HEK293 (cell line): ENCODE results near the gene ABCB4.
"Not testable (repeated sequence)": the region's sequence is repeated elsewhere in the genome, so short reads cannot be mapped to it uniquely, and the experiment has no call there.

ENCODE experiments used
- CTCF ChIA-PET: fragments of 350-600 bp; formaldehyde crosslinking; extraction: SDS; loops from one replicate; lab custom pipeline; 2021; ENCODE audit warnings: antibody characterized with exemption; lab: Yijun Ruan, JAX
- POLR2A ChIA-PET: fragments of 300-600 bp; formaldehyde crosslinking; extraction: SDS; loops from one replicate; lab custom pipeline; 2020; ENCODE audit warnings: antibody characterized with exemption, inconsistent platforms; lab: Yijun Ruan, JAX
- H3K27ac ChIP-seq: fragments of 200-500 bp; sonication (Bioruptor generic); 2 replicates; pipeline ENCODE4 v1.5.1; 2014; ENCODE audit warnings: low read depth, low read length, control low read depth, inconsistent platforms; ENCODE audit errors: extremely low read depth
- H3K36me3 ChIP-seq, 2 experiments: fragments of 200-500 bp in 1 of 2; sonication (Bioruptor generic) in 1 of 2; 1 replicate in 1 of 2; 2 replicates in 1 of 2; pipeline ENCODE4 v1.5.1; 2014 to 2017; ENCODE audit warnings: inconsistent platforms in 2 of 2, low read length in 2 of 2; ENCODE audit not compliant: control insufficient read depth in 2 of 2, insufficient read depth in 1 of 2
- H3K4me1 ChIP-seq: fragments of 200-500 bp; sonication (Bioruptor generic); 2 replicates; pipeline ENCODE4 v1.5.1; 2014; ENCODE audit warnings: mild to moderate bottlenecking, low read length, inconsistent platforms; ENCODE audit not compliant: control insufficient read depth, insufficient read depth
- H3K4me3 ChIP-seq: 2 replicates; pipeline ENCODE4 v1.5.1; 2011; ENCODE audit warnings: low read depth, mild to moderate bottlenecking, control low read depth, low read length, moderate library complexity
- H3K9me3 ChIP-seq: fragments of 200-500 bp; sonication (Bioruptor generic); 2 replicates; pipeline ENCODE4 v1.5.1; 2014; ENCODE audit warnings: low read depth, low read length, inconsistent platforms; ENCODE audit not compliant: control insufficient read depth, insufficient read depth
- ZBTB11 ChIP-seq: fragments of 450-650 bp; formaldehyde crosslinking; conservative IDR thresholded peaks from 2 replicates; pipeline ENCODE4 v1.5.1; 2016; ENCODE audit warnings: low read depth, missing biosample characterization, missing genetic modification characterization
- ZBTB8A ChIP-seq: fragments of 450-650 bp; formaldehyde crosslinking; IDR thresholded peaks from 2 replicates; pipeline ENCODE4 v1.5.1; 2016; ENCODE audit warnings: missing biosample characterization, missing genetic modification characterization
- ZNF140 ChIP-seq: fragments of 450-650 bp; formaldehyde crosslinking; IDR thresholded peaks from 2 replicates; pipeline ENCODE4 v1.5.1; 2016; ENCODE audit warnings: missing biosample characterization, missing genetic modification characterization
- ZNF146 ChIP-seq: fragments of 450-650 bp; formaldehyde crosslinking; IDR thresholded peaks from 2 replicates; pipeline ENCODE4 v1.5.1; 2016; ENCODE audit warnings: missing biosample characterization, missing genetic modification characterization
- ZNF202 ChIP-seq: fragments of 450-650 bp; formaldehyde crosslinking; IDR thresholded peaks from 2 replicates; pipeline ENCODE4 v1.5.1; 2016; ENCODE audit warnings: missing biosample characterization, missing genetic modification characterization, borderline replicate concordance
- ZNF266 ChIP-seq: fragments of 450-650 bp; formaldehyde crosslinking; IDR thresholded peaks from 2 replicates; pipeline ENCODE4 v1.5.1; 2016; ENCODE audit warnings: missing biosample characterization, missing genetic modification characterization, low read depth
- ZNF292 ChIP-seq: fragments of 450-650 bp; formaldehyde crosslinking; IDR thresholded peaks from 2 replicates; pipeline ENCODE4 v1.5.1; 2016; ENCODE audit warnings: low read depth, missing biosample characterization, missing genetic modification characterization, borderline replicate concordance
- ZNF341 ChIP-seq: fragments of 450-650 bp; formaldehyde crosslinking; IDR thresholded peaks from 2 replicates; pipeline ENCODE4; 2016; ENCODE audit warnings: low read depth, missing biosample characterization, missing genetic modification characterization
- ZNF394 ChIP-seq: fragments of 450-650 bp; formaldehyde crosslinking; IDR thresholded peaks from 2 replicates; pipeline ENCODE4 v1.5.1; 2016; ENCODE audit warnings: missing biosample characterization, missing genetic modification characterization, mild to moderate bottlenecking, moderate library complexity, borderline replicate concordance
- ZNF404 ChIP-seq: fragments of 450-650 bp; formaldehyde crosslinking; IDR thresholded peaks from 2 replicates; pipeline ENCODE4 v1.5.1; 2017; ENCODE audit warnings: missing biosample characterization, missing genetic modification characterization
- ZNF426 ChIP-seq: fragments of 450-650 bp; formaldehyde crosslinking; IDR thresholded peaks from 2 replicates; pipeline ENCODE4 v1.5.1; 2017; ENCODE audit warnings: missing biosample characterization, missing genetic modification characterization, mild to moderate bottlenecking, inconsistent platforms, moderate library complexity
- ZNF433 ChIP-seq: fragments of 450-650 bp; formaldehyde crosslinking; IDR thresholded peaks from 2 replicates; pipeline ENCODE4 v1.5.1; 2016; ENCODE audit warnings: missing biosample characterization, missing genetic modification characterization, low read depth
- ZNF510 ChIP-seq: fragments of 450-650 bp; formaldehyde crosslinking; IDR thresholded peaks from 2 replicates; pipeline ENCODE4 v1.5.1; 2018; ENCODE audit warnings: mild to moderate bottlenecking, missing genetic modification characterization, missing biosample characterization; ENCODE audit not compliant: insufficient replicate concordance
- ZNF518A ChIP-seq: fragments of 450-650 bp; formaldehyde crosslinking; conservative IDR thresholded peaks from 2 replicates; pipeline ENCODE4 v1.5.1; 2016; ENCODE audit warnings: low read depth, missing biosample characterization, missing genetic modification characterization
- ZNF555 ChIP-seq: fragments of 450-650 bp; formaldehyde crosslinking; conservative IDR thresholded peaks from 2 replicates; pipeline ENCODE4 v1.5.1; 2017; ENCODE audit warnings: missing biosample characterization, mild to moderate bottlenecking, missing genetic modification characterization, inconsistent platforms
- ZNF558 ChIP-seq: fragments of 450-650 bp; formaldehyde crosslinking; IDR thresholded peaks from 2 replicates; pipeline ENCODE4 v1.5.1; 2016; ENCODE audit warnings: missing biosample characterization, missing genetic modification characterization
- ZNF560 ChIP-seq: fragments of 450-650 bp; formaldehyde crosslinking; IDR thresholded peaks from 2 replicates; pipeline ENCODE4 v1.5.1; 2017; ENCODE audit warnings: missing biosample characterization, missing genetic modification characterization, borderline replicate concordance
- ZNF580 ChIP-seq: fragments of 450-650 bp; formaldehyde crosslinking; IDR thresholded peaks from 2 replicates; pipeline ENCODE4 v1.5.1; 2016; ENCODE audit warnings: missing biosample characterization, missing genetic modification characterization
- ZNF623 ChIP-seq: fragments of 450-650 bp; formaldehyde crosslinking; IDR thresholded peaks from 2 replicates; pipeline ENCODE4 v1.5.1; 2016; ENCODE audit warnings: missing biosample characterization, missing genetic modification characterization
- ZNF654 ChIP-seq: fragments of 450-650 bp; formaldehyde crosslinking; IDR thresholded peaks from 2 replicates; pipeline ENCODE4 v1.5.1; 2016; ENCODE audit warnings: low read depth, missing biosample characterization, missing genetic modification characterization
- ZXDB ChIP-seq: fragments of 450-650 bp; formaldehyde crosslinking; IDR thresholded peaks from 2 replicates; pipeline ENCODE4 v1.5.1; 2016; ENCODE audit warnings: missing biosample characterization, missing genetic modification characterization

The ABCB4 gene

GRCh38 chr7:87460444-87460843 lies 15.0 kb downstream of the ABCB4 start:
- H3K9me3 ChIP-seq, POLR2A ChIA-PET, H3K4me3 ChIP-seq, H3K36me3 ChIP-seq, H3K27ac ChIP-seq, CTCF ChIA-PET: not testable (repeated sequence)
- H3K4me1 ChIP-seq = peaks cover 12% of the 10 kb centered on the region; the same call in 1 of the 2 replicates
- TF ChIP-seq ZNF623 (tag by site-specific recombination) (peak; percentile 64), ZNF202 (tag by site-specific recombination) (0 out of 2 replicates have a peak, but pooled peaks have one; percentile 41), ZNF518A (tag by site-specific recombination) (peak; percentile 81), ZNF558 (0 out of 2 replicates have a peak, but pooled peaks have one; percentile 30), ZNF555 (tag by site-specific recombination) (peak; percentile 75), ZNF266 (tag by site-specific recombination) (0 out of 2 replicates have a peak, but pooled peaks have one; percentile 31), ZNF404 (tag by site-specific recombination) (0 out of 2 replicates have a peak, but pooled peaks have one; percentile 59), ZNF146 (tag by site-specific recombination) (0 out of 2 replicates have a peak, but pooled peaks have one; percentile 3), ZXDB (tag by site-specific recombination) (0 out of 2 replicates have a peak, but pooled peaks have one; percentile 39), ZNF140 (peak; percentile 48; the same call in 1 of the 2 replicates), ZNF394 (tag by site-specific recombination) (peak; percentile 86; the same call in 1 of the 2 replicates), ZNF426 (tag by site-specific recombination) (peak; percentile 78), ZNF292 (tag by site-specific recombination) (peak; percentile 60; the same call in 1 of the 2 replicates), ZNF433 (0 out of 2 replicates have a peak, but pooled peaks have one; percentile 30), ZNF510 (peak; percentile 42), ZBTB8A (tag by site-specific recombination) (peak; percentile 68), ZBTB11 (tag by site-specific recombination) (peak; percentile 73), ZNF654 (tag by site-specific recombination) (peak; percentile 35), ZNF560 (0 out of 2 replicates have a peak, but pooled peaks have one; percentile 35), ZNF341 (tag by site-specific recombination) (0 out of 2 replicates have a peak, but pooled peaks have one; percentile 18), ZNF580 (0 out of 2 replicates have a peak, but pooled peaks have one; percentile 11)
